MM.1S (cell line): ENCODE measurements around the gene FAM114A1.
"Not testable (repeated sequence)": the region's sequence is repeated elsewhere in the genome, so short reads cannot be mapped to it uniquely, and the experiment has no call there.

ENCODE experiments used
- DNase-seq: peaks from one replicate; pipeline ENCODE4 v3.0.0-alpha.2; 2015
- H2AFZ ChIP-seq: fragments of 300-600 bp; sonication (generic); 2 replicates; pipeline ENCODE4 v1.6.0; 2016; ENCODE audit warnings: antibody characterized with exemption, low read length
- H3F3A ChIP-seq: fragments of 300-600 bp; sonication (generic); 2 replicates; pipeline ENCODE4 v1.6.1; 2016; ENCODE audit warnings: mild to moderate bottlenecking, antibody characterized with exemption, low read length, moderate library complexity, mixed read lengths; ENCODE audit not compliant: insufficient read depth
- H3K27ac ChIP-seq: fragments of 300-600 bp; sonication (generic); 2 replicates; pipeline ENCODE4 v1.5.1; 2016; ENCODE audit warnings: mild to moderate bottlenecking, low read length
- H3K27me3 ChIP-seq: fragments of 300-600 bp; sonication (generic); replicated peaks from 2 replicates; pipeline ENCODE4 v1.6.0; 2016; ENCODE audit warnings: low read length; ENCODE audit not compliant: insufficient read depth
- H3K36me3 ChIP-seq: fragments of 300-600 bp; sonication (generic); replicated peaks from 2 replicates; pipeline ENCODE4 v1.6.1; 2016; ENCODE audit warnings: mild to moderate bottlenecking, low read length, mixed read lengths; ENCODE audit not compliant: insufficient read depth
- H3K4me1 ChIP-seq: fragments of 300-600 bp; sonication (generic); 2 replicates; pipeline ENCODE4 v1.6.1; 2016; ENCODE audit warnings: low read length, mixed read lengths
- H3K4me2 ChIP-seq: fragments of 300-600 bp; sonication (generic); 2 replicates; pipeline ENCODE4 v1.6.0; 2016; ENCODE audit warnings: low read depth, low read length
- H3K4me3 ChIP-seq: fragments of 300-600 bp; sonication (generic); 2 replicates; pipeline ENCODE4 v1.5.1; 2016; ENCODE audit warnings: low read length, mixed read lengths
- H3K79me2 ChIP-seq: fragments of 300-600 bp; sonication (generic); 2 replicates; pipeline ENCODE4 v1.6.1; 2016; ENCODE audit warnings: mixed run types, low read length, mixed read lengths
- H3K9ac ChIP-seq: fragments of 300-600 bp; sonication (generic); 2 replicates; pipeline ENCODE4 v1.6.1; 2016; ENCODE audit warnings: low read length, mixed read lengths
- H3K9me2 ChIP-seq: fragments of 300-600 bp; sonication (generic); replicated peaks from 2 replicates; pipeline ENCODE4 v1.6.1; 2016; ENCODE audit warnings: mild to moderate bottlenecking, low read length, mixed read lengths; ENCODE audit not compliant: insufficient read depth
- H3K9me3 ChIP-seq: fragments of 300-600 bp; sonication (generic); replicated peaks from 2 replicates; pipeline ENCODE4 v1.6.1; 2016; ENCODE audit warnings: mild to moderate bottlenecking, low read length, mixed read lengths; ENCODE audit not compliant: insufficient read depth
- H4K20me1 ChIP-seq: fragments of 300-600 bp; sonication (generic); 2 replicates; pipeline ENCODE4 v1.6.1; 2016; ENCODE audit warnings: mild to moderate bottlenecking, low read length, moderate library complexity, mixed read lengths; ENCODE audit not compliant: insufficient read depth
- CTCF ChIP-seq: fragments of 300-600 bp; sonication (generic); IDR thresholded peaks from 2 replicates; pipeline ENCODE4 v1.5.1; 2016; ENCODE audit warnings: antibody characterized with exemption, low read length, mixed read lengths
- EZH2 ChIP-seq: fragments of 300-600 bp; sonication (generic); optimal IDR thresholded peaks from 2 replicates; pipeline ENCODE3; 2017; ENCODE audit warnings: low read depth, mild to moderate bottlenecking, antibody characterized with exemption, low read length, mixed read lengths
- EZH2phosphoT487 ChIP-seq: fragments of 300-600 bp; sonication (generic); IDR thresholded peaks from 2 replicates; pipeline ENCODE4 v1.6.1; 2018; ENCODE audit warnings: antibody characterized with exemption, low read length

Gene FAM114A1

GRCh38 chr4:38985410-38986100 lies 117.9 kb downstream of the FAM114A1 start:
- H3K9me2 ChIP-seq, result no peaks in the 10 kb centered on the region
- peak; percentile 48 for DNase-seq
- peaks cover 41% of the 10 kb centered on the region for H3K4me1 ChIP-seq
- no peaks in the 10 kb centered on the region for H3K36me3 ChIP-seq
- H3K9ac ChIP-seq, result peak overlapping the region; percentile 59
- no peaks in the 10 kb centered on the region for H4K20me1 ChIP-seq
- H3K4me2 ChIP-seq, result peak overlapping the region; percentile 76
- H3K9me3 ChIP-seq, result no peaks in the 10 kb centered on the region
- H3K79me2 ChIP-seq, result no peaks in the 10 kb centered on the region
- H3K4me3 ChIP-seq, result peak overlapping the region; percentile 45
- TF ChIP-seq CTCF (no peak), EZH2 (no peak), EZH2phosphoT487 (no peak)
- H3F3A ChIP-seq, result peaks cover 26% of the 10 kb centered on the region
- no peaks in the 10 kb centered on the region for H3K27me3 ChIP-seq
- peak overlapping the region; percentile 78 for H3K27ac ChIP-seq
- H2AFZ ChIP-seq, result peak overlapping the region; percentile 69

DNA sequence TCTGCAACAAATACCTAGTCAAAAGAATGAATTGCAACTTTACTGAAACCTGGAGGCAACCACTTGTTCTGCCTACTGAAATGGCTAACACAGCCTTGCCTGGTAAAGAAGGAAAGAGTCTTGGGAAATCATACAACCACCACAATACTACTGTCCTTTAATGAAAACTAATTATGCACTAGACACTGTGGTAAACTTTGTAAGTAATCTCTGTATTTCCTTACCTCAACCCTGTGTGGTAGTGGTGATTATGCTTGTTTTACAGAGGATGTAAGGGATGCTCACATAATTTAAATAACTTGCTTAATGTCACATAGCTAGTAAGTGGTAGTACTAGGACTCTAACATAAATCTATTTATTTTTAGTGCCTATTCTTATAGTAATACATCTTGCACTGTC lies 119.9 kb downstream of the FAM114A1 start:
- no peaks in the 10 kb centered on the region for H3K36me3 ChIP-seq
- H3K27me3 ChIP-seq, result no peaks in the 10 kb centered on the region
- H3K79me2 ChIP-seq, result no peaks in the 10 kb centered on the region
- peak overlapping the region; percentile 24; the same call in 1 of the 2 replicates for H2AFZ ChIP-seq
- no peak for DNase-seq
- TF ChIP-seq EZH2 (no peak), EZH2phosphoT487 (no peak), CTCF (no peak)
- H3K4me2 ChIP-seq, result peak overlapping the region; percentile 31
- peak overlapping the region; percentile 78 for H3K27ac ChIP-seq
- H4K20me1 ChIP-seq, result no peaks in the 10 kb centered on the region
- H3K4me3 ChIP-seq, result peak overlapping the region; percentile 7; the same call in 1 of the 2 replicates
- H3K9me3 ChIP-seq, result no peaks in the 10 kb centered on the region
- H3K9me2 ChIP-seq, result no peaks in the 10 kb centered on the region
- H3F3A ChIP-seq, result peaks cover 28% of the 10 kb centered on the region
- H3K4me1 ChIP-seq, result peaks cover 33% of the 10 kb centered on the region
- H3K9ac ChIP-seq, result 0 out of 2 replicates have a peak overlapping the region, but pooled peaks have one; percentile 3

DNA sequence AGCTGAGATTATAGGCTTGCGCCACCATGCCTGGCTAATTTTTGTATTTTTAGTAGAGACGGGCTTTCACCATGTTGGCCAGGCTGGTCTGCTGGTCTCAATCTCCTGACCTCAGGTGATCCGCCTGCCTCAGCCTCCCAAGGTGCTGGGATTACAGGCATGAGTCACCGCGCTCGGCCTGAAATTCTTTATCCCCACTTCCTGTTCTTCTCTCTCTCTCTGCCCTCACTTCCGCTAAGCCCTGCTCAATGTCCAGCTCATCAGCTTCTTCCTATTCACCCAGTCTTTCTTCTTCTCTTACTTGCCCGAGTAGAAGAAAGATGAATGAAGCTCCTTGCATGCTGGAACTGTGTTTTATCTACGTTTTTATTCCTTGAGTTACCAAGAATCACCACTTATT lies 120.7 kb downstream of the FAM114A1 start:
- not testable (repeated sequence) for H3K27me3 ChIP-seq, H3K4me3 ChIP-seq, H3K9me3 ChIP-seq, H3K4me2 ChIP-seq, H4K20me1 ChIP-seq, DNase-seq, H3K9ac ChIP-seq, H3K27ac ChIP-seq, H3K36me3 ChIP-seq, H3K79me2 ChIP-seq, H2AFZ ChIP-seq, H3K9me2 ChIP-seq
- peaks cover 28% of the 10 kb centered on the region for H3F3A ChIP-seq
- H3K4me1 ChIP-seq, result peaks cover 33% of the 10 kb centered on the region

- no peak for DNase-seq
- Histone ChIP-seq H3K4me3 (no peak overlapping the region), H3K9me3 (no peaks in the 10 kb centered on the region), H3K27ac (no peak overlapping the region), H2AFZ (no peak overlapping the region), H4K20me1 (no peaks in the 10 kb centered on the region), H3K9me2 (no peaks in the 10 kb centered on the region), H3K79me2 (no peaks in the 10 kb centered on the region), H3K27me3 (no peaks in the 10 kb centered on the region), H3K4me1 (peaks cover 40% of the 10 kb centered on the region), H3K4me2 (no peak overlapping the region), H3K9ac (no peak overlapping the region), H3K36me3 (no peaks in the 10 kb centered on the region), H3F3A (peaks cover 28% of the 10 kb centered on the region)
- no peak for TF ChIP-seq EZH2
- no peak for TF ChIP-seq CTCF
- TF ChIP-seq EZH2phosphoT487, result no peak
Measured at GRCh38 chr4:38989487-38989886, 121.9 kb downstream of the FAM114A1 start.
